Measurements from ENCODE around the gene MAD1L1.
"Not testable (repeated sequence)": the region's sequence is repeated elsewhere in the genome, so short reads cannot be mapped to it uniquely, and the experiment has no call there.

Gene MAD1L1

GRCh38 chr7:2171855-2172254, 60.9 kb downstream of the MAD1L1 start:
- no peak for DNase-seq

GRCh38 chr7:2170576-2171521, 61.9 kb downstream of the MAD1L1 start:
- DNase-seq, result no peak

- DNase-seq, result no peak
These were observed 62.7 kb downstream of the MAD1L1 start for GRCh38 chr7:2169923-2170575.

- DNase-seq, result no peak
These were observed 64.0 kb downstream of the MAD1L1 start for GRCh38 chr7:2168615-2169311.

GRCh38 chr7:2166625-2167280, 66.0 kb downstream of the MAD1L1 start:
- no peak for DNase-seq

GRCh38 chr7:2165610-2166594, 66.8 kb downstream of the MAD1L1 start:
- DNase-seq, result no peak

GRCh38 chr7:2165239-2165609, 67.5 kb downstream of the MAD1L1 start:
- DNase-seq, result no peak

- no peak for DNase-seq
These were observed 68.1 kb downstream of the MAD1L1 start for GRCh38 chr7:2164646-2165045.

GRCh38 chr7:2163600-2164555, 68.9 kb downstream of the MAD1L1 start:
- no peak for DNase-seq

- DNase-seq, result no peak
These were observed 69.8 kb downstream of the MAD1L1 start for GRCh38 chr7:2162959-2163358.

- DNase-seq, result not testable (repeated sequence)
These were observed 70.5 kb downstream of the MAD1L1 start for GRCh38 chr7:2162004-2162902.

- no peak for DNase-seq
These were observed 73.6 kb downstream of the MAD1L1 start for GRCh38 chr7:2159176-2159520.

GRCh38 chr7:2158331-2159175, 74.2 kb downstream of the MAD1L1 start:
- no peak for DNase-seq

- no peak for DNase-seq
These were observed 75.1 kb downstream of the MAD1L1 start for GRCh38 chr7:2157473-2158279.

- DNase-seq, result no peak
These were observed 75.8 kb downstream of the MAD1L1 start for GRCh38 chr7:2156756-2157472.

GRCh38 chr7:2154831-2155230, 77.9 kb downstream of the MAD1L1 start:
- no peak for DNase-seq

GRCh38 chr7:2154121-2154520, 78.6 kb downstream of the MAD1L1 start:
- no peak for DNase-seq
